ENCODE measurements around the gene GIGYF2.

GIGYF2 gene

GRCh38 chr2:232884549-232885263 lies 187.6 kb downstream of the GIGYF2 start:
- no peak for DNase-seq (ENCODE audit: low spot score)
- H3K27ac ChIP-seq: no peak overlapping the region
- TF ChIP-seq CTCF (conservative IDR thresholded peaks at IDR 0.05; ENCODE audit: low read depth): no peak
- CTCF ChIA-PET: no interaction called here
- POLR2A ChIA-PET (ENCODE audit: low non-redundant PET): no interaction called here

GRCh38 chr2:232885264-232885961 lies 188.3 kb downstream of the GIGYF2 start:
- no peak overlapping the region for H3K27ac ChIP-seq
- ChIA-PET POLR2A (ENCODE audit: low non-redundant PET) (no interaction called here), CTCF (no interaction called here)
- no peak for DNase-seq (ENCODE audit: low spot score)
- no peak for TF ChIP-seq CTCF (conservative IDR thresholded peaks at IDR 0.05; ENCODE audit: low read depth)

- POLR2A ChIA-PET (ENCODE audit: low non-redundant PET): no interaction called here
- H3K27ac ChIP-seq: peak overlapping the region; percentile 21; the same call in 1 of the 2 replicates
- CTCF ChIA-PET: no interaction called here
- TF ChIP-seq CTCF (conservative IDR thresholded peaks at IDR 0.05; ENCODE audit: low read depth): no peak
- DNase-seq (ENCODE audit: low spot score): no peak
Measured at GRCh38 chr2:232886176-232886575, 189.0 kb downstream of the GIGYF2 start.

- ChIA-PET POLR2A (ENCODE audit: low non-redundant PET) (no interaction called here), CTCF (no interaction called here)
- TF ChIP-seq CTCF (conservative IDR thresholded peaks at IDR 0.05; ENCODE audit: low read depth): no peak
- peak overlapping the region; percentile 21; the same call in 1 of the 2 replicates for H3K27ac ChIP-seq
- DNase-seq (ENCODE audit: low spot score): no peak
Measured at GRCh38 chr2:232886632-232887031, 189.5 kb downstream of the GIGYF2 start.

- ChIA-PET CTCF (no interaction called here), POLR2A (ENCODE audit: low non-redundant PET) (interaction anchor here (0.5 kb wide), 1 partner anchor 373 kb away, joined by 3 read pairs; no protein-coding TSS in a partner anchor)
Measured at GRCh38 chr2:232887171-232887850, 190.2 kb downstream of the GIGYF2 start.

More at GRCh38 chr2:232887171-232887850, 190.2 kb downstream of the GIGYF2 start:
- H3K27ac ChIP-seq: peak overlapping the region; percentile 21
- no peak for DNase-seq (ENCODE audit: low spot score)
- no peak for TF ChIP-seq CTCF (conservative IDR thresholded peaks at IDR 0.05; ENCODE audit: low read depth)

Measured in RWPE1 (cell line).